Body of pancreas (tissue), 4 donors: ENCODE data around the gene SERPINA9.

Experiments used
- CTCF ChIP-seq, 7 experiments: fragments of 450-650 bp in 4 of 7; fragments of 200-600 bp in 3 of 7; sonication (generic) in 3 of 7; IDR thresholded peaks; one replicate each; pipeline ENCODE4 v1.5.1; 2016 to 2019; ENCODE audit warnings: antibody characterized with exemption in 7 of 7
- POLR2A ChIP-seq, 3 donors: fragments of 450-650 bp; IDR thresholded peaks; one replicate each; pipeline ENCODE4 v1.6.1; 2016; ENCODE audit warnings: antibody characterized with exemption in 3 of 3, mild to moderate bottlenecking in 2 of 3

GRCh38 chr14:94424371-94424770 is 51.6 kb downstream of the SERPINA9 start:
- no peak for TF ChIP-seq CTCF (IDR thresholded peaks at IDR 0.05)
- TF ChIP-seq POLR2A (IDR thresholded peaks at IDR 0.05): no peak
